Panc1 (cell line): ENCODE data around the gene HS6ST3. TPM values are rescaled to one million over a fixed set of nuclear protein-coding genes. Genes with fewer than 3 reads are reported as not detected.

Experiments used
- ATAC-seq: fragments of 200-7000 bp; cut with Tn5 transposase; 2 replicates; pipeline ENCODE4 v1.9.1; 2020; ENCODE audit warnings: mild to moderate bottlenecking, moderate library complexity
- BruUV-seq: library from RNA; stranded (reverse); fragments of 400-500 nt; replicated peaks from 2 replicates; lab custom pipeline; 2021; lab: Mats Ljungman, UMichigan
- CTCF ChIA-PET: fragments of 300-600 bp; sonication (Branson Sonifier 250); formaldehyde crosslinking; loops from one replicate; lab custom pipeline; 2022; ENCODE audit warnings: antibody characterized with exemption; lab: Charles Lee
- POLR2A ChIA-PET: fragments of 300-600 bp; sonication (Branson Sonifier 250); formaldehyde crosslinking; loops from one replicate; lab custom pipeline; 2022; ENCODE audit warnings: antibody characterized with exemption; lab: Charles Lee
- DNase-seq: peaks from one replicate; pipeline ENCODE4 v3.0.0-alpha.2; 2010; ENCODE audit warnings: low read depth, low spot score
- H3K27ac ChIP-seq: 2 replicates; pipeline ENCODE4 v1.5.1; 2011; ENCODE audit warnings: mild to moderate bottlenecking, low read length, inconsistent platforms
- H3K27me3 ChIP-seq: fragments of 200-500 bp; sonication (Bioruptor generic); 2 replicates; pipeline ENCODE4 v1.6.0; 2014; ENCODE audit warnings: low read length, inconsistent platforms; ENCODE audit not compliant: control insufficient read depth, insufficient read depth
- H3K36me3 ChIP-seq: fragments of 200-500 bp; sonication (Bioruptor generic); 2 replicates; pipeline ENCODE4 v1.5.1; 2014; ENCODE audit warnings: inconsistent platforms, mild to moderate bottlenecking, low read length, moderate library complexity; ENCODE audit not compliant: control insufficient read depth, insufficient read depth
- H3K4me1 ChIP-seq: 2 replicates; pipeline ENCODE4 v1.5.1; 2011; ENCODE audit warnings: inconsistent platforms, mild to moderate bottlenecking, low read length, moderate library complexity; ENCODE audit not compliant: control insufficient read depth, insufficient read depth
- H3K4me3 ChIP-seq, 2 experiments: 2 replicates each; pipeline ENCODE4 v1.5.1; 2011 to 2012; ENCODE audit warnings: low read depth in 2 of 2, low read length in 2 of 2, mild to moderate bottlenecking in 2 of 2, inconsistent platforms in 1 of 2, moderate library complexity in 1 of 2
- H3K9me3 ChIP-seq: fragments of 200-500 bp; sonication (Bioruptor generic); 2 replicates; pipeline ENCODE4 v1.5.1; 2014; ENCODE audit warnings: low read depth, mild to moderate bottlenecking, inconsistent platforms, low read length, moderate library complexity; ENCODE audit not compliant: control insufficient read depth, insufficient read depth
- CTCF ChIP-seq: fragments of 450-650 bp; IDR thresholded peaks from 2 replicates; pipeline ENCODE4 v1.5.1; 2017; ENCODE audit warnings: mild to moderate bottlenecking
- POLR2AphosphoS5 ChIP-seq: IDR thresholded peaks from 2 replicates; pipeline ENCODE4 v1.6.1; 2012; ENCODE audit warnings: mild to moderate bottlenecking, low read depth, low read length, moderate library complexity
- REST ChIP-seq, 2 experiments: IDR thresholded peaks; 2 replicates each; pipeline ENCODE4 v1.6.1; 2011 to 2012; ENCODE audit warnings: low read depth in 2 of 2, control low read depth in 1 of 2, low read length in 1 of 2, mild to moderate bottlenecking in 1 of 2, moderate library complexity in 1 of 2; ENCODE audit not compliant: insufficient read depth in 1 of 2
- SIN3A ChIP-seq: IDR thresholded peaks from 2 replicates; pipeline ENCODE4 v1.6.1; 2012; ENCODE audit warnings: low read depth, mild to moderate bottlenecking, low read length, moderate library complexity, borderline replicate concordance; ENCODE audit not compliant: insufficient read depth
- TCF7L2 ChIP-seq: IDR thresholded peaks from 2 replicates; pipeline ENCODE4 v1.6.1; 2011; ENCODE audit warnings: mild to moderate bottlenecking, low read depth, low read length, inconsistent platforms
- in situ Hi-C: cut with HindIII; loops from 2 replicates; pipeline ENCODE4 v1.10.0; 2016; ENCODE audit warnings: low sequenced_read_pairs, low pct_unique_long_range_greater_than_20kb
- intact Hi-C: fragments of 100-400 bp; cut with micrococcal nuclease; formaldehyde crosslinking; loops from one replicate; pipeline ENCODE4 v1.10.0; 2022; ENCODE audit not compliant: unreplicated experiment
- total RNA-seq: library from RNA; stranded (reverse); gene quantifications from one replicate; pipeline ENCODE4 v1.2.1, GENCODE V29; 2021; ENCODE audit not compliant: unreplicated experiment

HS6ST3 gene
- total RNA-seq, 1 experiment from 2014 or later, result 0.13 TPM

- POLR2A ChIA-PET, result no interaction called here
- TF ChIP-seq REST (IDR thresholded peaks at IDR 0.05; ENCODE audit: insufficient read depth in 1 of 2, low read depth in 2 of 2, low read length in 1 of 2) (no peak), POLR2AphosphoS5 (no peak), SIN3A (no peak), CTCF (no peak), TCF7L2 (no peak)
- no TSS peak for BruUV-seq
- intact Hi-C loops, result no loop called here
- CTCF ChIA-PET, result no interaction called here
- no peak overlapping the region for H3K4me3 ChIP-seq
- H3K4me1 ChIP-seq, result no peaks in the 10 kb centered on the region
- H3K27ac ChIP-seq, result no peak overlapping the region
- no peaks in the 10 kb centered on the region for H3K36me3 ChIP-seq
- no peak for DNase-seq
- ATAC-seq, result no peak
- H3K9me3 ChIP-seq, result no peaks in the 10 kb centered on the region
- no peaks in the 10 kb centered on the region for H3K27me3 ChIP-seq
- in situ Hi-C loops, result no loop called here
Measured at GRCh38 chr13:96218475-96218874, 128.6 kb downstream of the HS6ST3 start.

- no peak overlapping the region for H3K27ac ChIP-seq
- ATAC-seq, result no peak
- no peak for DNase-seq
- ChIA-PET CTCF (no interaction called here), POLR2A (no interaction called here)
- BruUV-seq, result no TSS peak
- H3K9me3 ChIP-seq, result no peaks in the 10 kb centered on the region
- no peaks in the 10 kb centered on the region for H3K27me3 ChIP-seq
- H3K4me1 ChIP-seq, result no peaks in the 10 kb centered on the region
- in situ Hi-C loops (no loop called here), intact Hi-C loops (loop anchor here (10.0 kb wide), 1 partner anchor 197 kb away; no protein-coding TSS in a partner anchor)
- H3K4me3 ChIP-seq, result no peak overlapping the region
- no peak for TF ChIP-seq REST (IDR thresholded peaks at IDR 0.05; ENCODE audit: insufficient read depth in 1 of 2, low read depth in 2 of 2, low read length in 1 of 2)
- TF ChIP-seq CTCF, result no peak
- no peak for TF ChIP-seq POLR2AphosphoS5
- no peak for TF ChIP-seq TCF7L2
- H3K36me3 ChIP-seq, result no peaks in the 10 kb centered on the region
Measured at GRCh38 chr13:96221471-96221870, 131.6 kb downstream of the HS6ST3 start.
